Activated CD4-positive, alpha-beta T cell treated with anti-CD3 and anti-CD28 coated beads, Interleukin-2, amount 10 ng/mL, durations not matched to agents 24 days and 14 days (primary cell): ENCODE data around the gene BSND. TPM values are rescaled to one million over a fixed set of nuclear protein-coding genes. Genes with fewer than 3 reads are reported as not detected.
"Not testable (repeated sequence)": the region's sequence is repeated elsewhere in the genome, so short reads cannot be mapped to it uniquely, and the experiment has no call there.

Experiments
- DNase-seq: peaks from one replicate; pipeline ENCODE4 v3.0.0; 2022
- H3K27ac Mint-ChIP-seq: one replicate; pipeline ENCODE4 v1.8.0; 2022; ENCODE audit warnings: mild to moderate bottlenecking, mixed read lengths
- H3K27me3 Mint-ChIP-seq: one replicate; pipeline ENCODE4 v1.8.0; 2022; ENCODE audit warnings: mixed read lengths
- H3K36me3 Mint-ChIP-seq: one replicate; pipeline ENCODE4 v1.8.0; 2022; ENCODE audit warnings: low read depth, mild to moderate bottlenecking, mixed read lengths
- H3K4me1 Mint-ChIP-seq: one replicate; pipeline ENCODE4 v1.8.0; 2021; ENCODE audit warnings: mixed read lengths
- H3K4me3 Mint-ChIP-seq: one replicate; pipeline ENCODE4 v1.8.0; 2022; ENCODE audit warnings: mild to moderate bottlenecking, moderate library complexity, mixed read lengths
- H3K9me3 Mint-ChIP-seq: one replicate; pipeline ENCODE4 v1.8.0; 2021; ENCODE audit warnings: mixed read lengths
- intact Hi-C: fragments of 100-400 bp; cut with micrococcal nuclease; formaldehyde crosslinking; loops from one replicate; pipeline ENCODE4 v1.15.1; 2023
- total RNA-seq: library from RNA; stranded (reverse); gene quantifications from 2 replicates; pipeline ENCODE4 v1.2.3, GENCODE V29; 2022

The BSND gene
- total RNA-seq, 1 donor from 2014 or later = not detected

GRCh38 chr1:55005351-55006140 is 6.8 kb downstream of the BSND start:
- Mint-ChIP-seq H3K4me3 (no peak overlapping the region), H3K27me3 (no peaks in the 10 kb centered on the region), H3K4me1 (no peaks in the 10 kb centered on the region), H3K27ac (no peak overlapping the region), H3K36me3 (no peaks in the 10 kb centered on the region), H3K9me3 (no peaks in the 10 kb centered on the region)
- intact Hi-C loops = no loop called here
- no peak for DNase-seq

- no peaks in the 10 kb centered on the region for H3K4me1 Mint-ChIP-seq
- DNase-seq = no peak
- H3K27ac Mint-ChIP-seq = no peak overlapping the region
- no peaks in the 10 kb centered on the region for H3K9me3 Mint-ChIP-seq
- H3K4me3 Mint-ChIP-seq = no peak overlapping the region
- H3K27me3 Mint-ChIP-seq = no peaks in the 10 kb centered on the region
- no peaks in the 10 kb centered on the region for H3K36me3 Mint-ChIP-seq
- intact Hi-C loops = no loop called here
Observed at GRCh38 chr1:55006931-55007330, 8.2 kb downstream of the BSND start.

GRCh38 chr1:55007625-55008024 is 8.9 kb downstream of the BSND start:
- intact Hi-C loops = no loop called here
- Mint-ChIP-seq H3K27ac (no peak overlapping the region), H3K4me3 (no peak overlapping the region), H3K4me1 (no peaks in the 10 kb centered on the region), H3K9me3 (no peaks in the 10 kb centered on the region), H3K36me3 (no peaks in the 10 kb centered on the region), H3K27me3 (no peaks in the 10 kb centered on the region)
- no peak for DNase-seq

- Mint-ChIP-seq H3K4me1 (no peaks in the 10 kb centered on the region), H3K27ac (no peak overlapping the region), H3K9me3 (no peaks in the 10 kb centered on the region), H3K27me3 (peaks cover 3% of the 10 kb centered on the region), H3K4me3 (no peak overlapping the region), H3K36me3 (no peaks in the 10 kb centered on the region)
- intact Hi-C loops = no loop called here
- DNase-seq = no peak
Observed at GRCh38 chr1:55010194-55010886, 11.6 kb downstream of the BSND start.

- Mint-ChIP-seq H3K9me3 (no peaks in the 10 kb centered on the region), H3K36me3 (no peaks in the 10 kb centered on the region), H3K27ac (no peak overlapping the region), H3K4me1 (no peaks in the 10 kb centered on the region), H3K27me3 (peaks cover 3% of the 10 kb centered on the region), H3K4me3 (no peak overlapping the region)
- intact Hi-C loops = no loop called here
- DNase-seq = no peak
Observed at GRCh38 chr1:55010887-55011217, 12.1 kb downstream of the BSND start.

- no peak for DNase-seq
- H3K4me3 Mint-ChIP-seq = no peak overlapping the region
- H3K27ac Mint-ChIP-seq = no peak overlapping the region
- no peaks in the 10 kb centered on the region for H3K36me3 Mint-ChIP-seq
- peaks cover 7% of the 10 kb centered on the region for H3K27me3 Mint-ChIP-seq
- intact Hi-C loops = no loop called here
- H3K4me1 Mint-ChIP-seq = no peaks in the 10 kb centered on the region
- H3K9me3 Mint-ChIP-seq = no peaks in the 10 kb centered on the region
Observed at GRCh38 chr1:55012661-55013060, 13.9 kb downstream of the BSND start.

GRCh38 chr1:55015123-55015522 is 16.4 kb downstream of the BSND start:
- H3K4me3 Mint-ChIP-seq = no peak overlapping the region
- H3K27ac Mint-ChIP-seq = no peak overlapping the region
- intact Hi-C loops = no loop called here
- H3K27me3 Mint-ChIP-seq = peaks cover 10% of the 10 kb centered on the region
- H3K36me3 Mint-ChIP-seq = no peaks in the 10 kb centered on the region
- H3K4me1 Mint-ChIP-seq = no peaks in the 10 kb centered on the region
- no peak for DNase-seq
- H3K9me3 Mint-ChIP-seq = no peaks in the 10 kb centered on the region

GRCh38 chr1:55015731-55016620 is 17.2 kb downstream of the BSND start:
- Mint-ChIP-seq H3K9me3 (no peaks in the 10 kb centered on the region), H3K4me3 (no peak overlapping the region), H3K4me1 (no peaks in the 10 kb centered on the region), H3K27me3 (peaks cover 11% of the 10 kb centered on the region), H3K27ac (no peak overlapping the region), H3K36me3 (no peaks in the 10 kb centered on the region)
- intact Hi-C loops = no loop called here
- no peak for DNase-seq

GRCh38 chr1:55018395-55018794 is 19.7 kb downstream of the BSND start:
- no peak for DNase-seq
- H3K27ac Mint-ChIP-seq = no peak overlapping the region
- peaks cover 11% of the 10 kb centered on the region for H3K27me3 Mint-ChIP-seq
- intact Hi-C loops = no loop called here
- H3K36me3 Mint-ChIP-seq = no peaks in the 10 kb centered on the region
- no peak overlapping the region for H3K4me3 Mint-ChIP-seq
- no peaks in the 10 kb centered on the region for H3K4me1 Mint-ChIP-seq
- H3K9me3 Mint-ChIP-seq = no peaks in the 10 kb centered on the region

GRCh38 chr1:55021942-55022546 is 23.3 kb downstream of the BSND start:
- H3K27me3 Mint-ChIP-seq = peaks cover 4% of the 10 kb centered on the region
- H3K36me3 Mint-ChIP-seq = no peaks in the 10 kb centered on the region
- H3K9me3 Mint-ChIP-seq = no peaks in the 10 kb centered on the region
- H3K4me3 Mint-ChIP-seq = no peak overlapping the region
- H3K4me1 Mint-ChIP-seq = peaks cover 3% of the 10 kb centered on the region
- peak; percentile 90 for DNase-seq
- intact Hi-C loops = loop anchor here (1.0 kb wide), 2 partner anchors 72 to 77 kb away; no protein-coding TSS in a partner anchor
- no peak overlapping the region for H3K27ac Mint-ChIP-seq

- H3K27ac Mint-ChIP-seq, H3K9me3 Mint-ChIP-seq, intact Hi-C loops, H3K27me3 Mint-ChIP-seq, DNase-seq, H3K4me1 Mint-ChIP-seq, H3K4me3 Mint-ChIP-seq, H3K36me3 Mint-ChIP-seq: not testable (repeated sequence)
Observed at GRCh38 chr1:55024163-55024562, 25.4 kb downstream of the BSND start.

- H3K4me3 Mint-ChIP-seq, H3K27me3 Mint-ChIP-seq, DNase-seq, H3K27ac Mint-ChIP-seq, H3K4me1 Mint-ChIP-seq, H3K36me3 Mint-ChIP-seq, intact Hi-C loops, H3K9me3 Mint-ChIP-seq: not testable (repeated sequence)
Observed at GRCh38 chr1:55026682-55027081, 27.9 kb downstream of the BSND start.

- H3K9me3 Mint-ChIP-seq, H3K36me3 Mint-ChIP-seq, DNase-seq, H3K4me1 Mint-ChIP-seq, H3K27ac Mint-ChIP-seq, H3K4me3 Mint-ChIP-seq, intact Hi-C loops: not testable (repeated sequence)
- H3K27me3 Mint-ChIP-seq = peaks cover 19% of the 10 kb centered on the region
Observed at GRCh38 chr1:55031098-55031497, 32.4 kb downstream of the BSND start.

- Mint-ChIP-seq H3K4me1 (no peaks in the 10 kb centered on the region), H3K9me3 (no peaks in the 10 kb centered on the region), H3K27me3 (peaks cover 36% of the 10 kb centered on the region), H3K27ac (no peak overlapping the region), H3K36me3 (no peaks in the 10 kb centered on the region), H3K4me3 (no peak overlapping the region)
- intact Hi-C loops = no loop called here
- no peak for DNase-seq
Observed at GRCh38 chr1:55033265-55033614, 34.5 kb downstream of the BSND start.
